Kidney epithelial cell (primary cell): Measurements from ENCODE around the gene TMEM18. TPM values are rescaled to one million over a fixed set of nuclear protein-coding genes. Genes with fewer than 3 reads are reported as not detected.

Experiments used
- DNase-seq: peaks from one replicate; pipeline ENCODE4 v3.0.0-alpha.2; 2010; ENCODE audit warnings: low read depth
- H3K27me3 ChIP-seq: 2 replicates; pipeline ENCODE4 v1.6.0; 2011; ENCODE audit warnings: low read length; ENCODE audit not compliant: control insufficient read depth, insufficient read depth
- H3K36me3 ChIP-seq: 2 replicates; pipeline ENCODE4 v1.5.1; 2011; ENCODE audit warnings: low read length; ENCODE audit not compliant: control insufficient read depth, insufficient read depth
- H3K4me3 ChIP-seq: 2 replicates; pipeline ENCODE4 v1.5.1; 2011; ENCODE audit warnings: low read depth, mild to moderate bottlenecking, control low read depth, low read length
- CTCF ChIP-seq: IDR thresholded peaks from 2 replicates; pipeline ENCODE4 v1.5.1; 2011; ENCODE audit warnings: mild to moderate bottlenecking, moderate library complexity, low read length, control low read depth, inconsistent platforms; ENCODE audit not compliant: insufficient read depth, poor library complexity, severe bottlenecking
- total RNA-seq: library from RNA; depleted of rRNA; stranded (reverse); fragments of >200 nt; gene quantifications from 2 replicates; pipeline ENCODE4 v1.2.3, GENCODE V29; 2015

TMEM18 gene
- total RNA-seq, 1 donor from 2014 or later = 37.1 TPM

DNA sequence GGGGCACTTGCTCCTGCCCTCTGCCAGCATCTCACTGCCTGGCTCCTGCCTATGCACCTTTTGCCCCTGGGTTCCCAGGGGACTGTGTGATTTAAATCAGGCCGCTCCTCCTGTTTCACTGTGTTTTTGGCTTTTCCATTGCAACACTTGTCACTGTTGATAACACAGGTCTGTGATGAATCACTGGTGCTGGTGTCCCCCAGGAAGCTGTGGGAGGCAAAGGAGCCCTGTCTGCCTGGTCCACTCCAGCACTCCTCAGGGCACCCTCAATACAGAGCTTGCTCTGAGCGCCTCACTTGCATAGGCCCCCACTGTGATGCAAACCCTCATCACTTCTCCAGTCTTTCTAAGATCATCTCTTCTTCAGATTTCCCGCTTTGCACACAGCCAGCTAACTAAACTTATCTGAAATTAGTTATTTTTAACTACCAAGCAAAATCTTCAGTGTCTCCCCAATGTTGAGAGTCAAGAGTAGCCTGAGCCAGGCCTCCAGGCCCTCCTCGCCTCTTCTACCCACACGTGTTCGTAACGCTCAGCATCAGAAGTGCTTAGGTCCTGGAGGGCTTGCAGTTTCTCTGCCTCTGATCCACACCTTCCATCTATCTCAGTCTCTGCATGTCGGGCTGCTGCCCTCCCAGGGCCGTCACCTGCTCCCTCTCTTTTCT is 2.8 kb downstream of the TMEM18 start:
- Histone ChIP-seq H3K27me3 (no peaks in the 10 kb centered on the region), H3K36me3 (no peaks in the 10 kb centered on the region), H3K4me3 (no peak overlapping the region)
- TF ChIP-seq CTCF = no peak
- no peak for DNase-seq

DNA sequence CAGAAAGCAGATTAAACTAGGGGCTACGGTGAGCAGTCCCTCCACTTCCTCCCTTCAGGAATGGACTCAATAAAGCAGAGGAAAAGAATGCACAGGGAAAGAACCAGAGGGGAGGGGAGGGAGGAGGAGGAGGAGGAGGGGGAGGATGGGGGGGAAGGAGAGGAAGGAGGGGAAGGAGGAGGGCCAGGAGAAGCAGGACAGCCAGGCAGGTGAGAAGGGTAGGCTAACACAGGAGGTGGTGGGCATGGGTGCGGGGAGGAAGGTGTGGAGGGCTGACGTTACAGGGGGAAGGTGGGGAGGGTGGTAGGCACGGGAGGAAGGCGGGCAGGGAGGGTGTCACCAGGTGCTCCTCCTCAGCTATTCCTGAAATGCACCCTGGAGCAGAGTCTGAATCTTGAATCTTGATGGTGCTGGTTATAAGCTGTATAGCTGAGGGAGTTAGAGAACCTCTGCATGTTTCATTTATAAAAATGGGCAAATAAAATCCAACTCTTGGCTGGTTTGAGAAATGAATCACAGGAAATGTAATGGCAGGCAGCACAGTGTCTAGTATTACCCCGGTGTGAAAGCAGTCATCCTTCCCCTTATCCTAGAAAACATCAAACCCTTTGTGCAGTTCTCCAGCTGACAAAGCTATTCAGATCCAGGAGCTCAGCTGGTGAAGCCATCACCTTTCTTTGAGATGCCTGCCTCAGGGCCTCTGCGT is 3.4 kb downstream of the TMEM18 start:
- H3K27me3 ChIP-seq = no peaks in the 10 kb centered on the region
- H3K4me3 ChIP-seq = no peak overlapping the region
- TF ChIP-seq CTCF = no peak
- DNase-seq = no peak
- H3K36me3 ChIP-seq = no peaks in the 10 kb centered on the region

GRCh38 chr2:673016-673415 is 4.2 kb downstream of the TMEM18 start:
- Histone ChIP-seq H3K36me3 (no peaks in the 10 kb centered on the region), H3K4me3 (no peak overlapping the region), H3K27me3 (no peaks in the 10 kb centered on the region)
- TF ChIP-seq CTCF = no peak
- no peak for DNase-seq

GRCh38 chr2:672606-672905 is 4.7 kb downstream of the TMEM18 start:
- Histone ChIP-seq H3K36me3 (no peaks in the 10 kb centered on the region), H3K4me3 (no peak overlapping the region), H3K27me3 (no peaks in the 10 kb centered on the region)
- DNase-seq = no peak
- no peak for TF ChIP-seq CTCF

GRCh38 chr2:671787-672605 is 5.2 kb downstream of the TMEM18 start:
- H3K27me3 ChIP-seq = no peaks in the 10 kb centered on the region

More at GRCh38 chr2:671787-672605, 5.2 kb downstream of the TMEM18 start:
- no peak for TF ChIP-seq CTCF
- Histone ChIP-seq H3K36me3 (no peaks in the 10 kb centered on the region), H3K4me3 (no peak overlapping the region)
- DNase-seq = no peak
